Smooth muscle cell (in vitro differentiated cells): ENCODE measurements around the gene ESPNL. TPM values are rescaled to one million over a fixed set of nuclear protein-coding genes. Genes with fewer than 3 reads are reported as not detected.

ENCODE experiments used
- DNase-seq: peaks from one replicate; lab custom pipeline; 2025; ENCODE audit not compliant: unreplicated experiment; lab: John Stamatoyannopoulos, UW
- H2AFZ ChIP-seq: fragments of 200-600 bp; sonication (generic); 2 replicates; pipeline ENCODE4 v1.6.0; 2016; ENCODE audit warnings: antibody characterized with exemption, low read depth, mild to moderate bottlenecking
- H3F3A ChIP-seq: fragments of 200-600 bp; sonication (generic); 2 replicates; pipeline ENCODE4 v1.6.0; 2017; ENCODE audit warnings: antibody characterized with exemption, low read depth
- H3K27ac ChIP-seq: fragments of 200-600 bp; sonication (generic); 2 replicates; pipeline ENCODE4 v1.5.1; 2016; ENCODE audit warnings: low read depth, mild to moderate bottlenecking
- H3K27me3 ChIP-seq: fragments of 200-600 bp; sonication (generic); 2 replicates; pipeline ENCODE4 v1.6.1; 2016; ENCODE audit warnings: low read depth, mild to moderate bottlenecking
- H3K36me3 ChIP-seq: fragments of 200-600 bp; sonication (generic); 2 replicates; pipeline ENCODE4 v1.5.1; 2016; ENCODE audit warnings: low read depth
- H3K4me1 ChIP-seq: fragments of 200-600 bp; sonication (generic); 2 replicates; pipeline ENCODE4 v1.5.1; 2016; ENCODE audit warnings: low read depth
- H3K4me2 ChIP-seq: fragments of 200-600 bp; sonication (generic); 2 replicates; pipeline ENCODE4 v1.6.0; 2016; ENCODE audit warnings: mild to moderate bottlenecking
- H3K4me3 ChIP-seq: fragments of 200-600 bp; sonication (generic); 2 replicates; pipeline ENCODE4 v1.5.1; 2016; ENCODE audit warnings: mild to moderate bottlenecking
- H3K79me2 ChIP-seq: fragments of 200-600 bp; sonication (generic); 2 replicates; pipeline ENCODE4 v1.6.0; 2016; ENCODE audit warnings: low read depth, mild to moderate bottlenecking
- H3K9ac ChIP-seq: fragments of 200-600 bp; sonication (generic); 2 replicates; pipeline ENCODE4 v1.6.0; 2016; ENCODE audit warnings: low read depth
- H3K9me3 ChIP-seq: fragments of 200-600 bp; sonication (generic); replicated peaks from 2 replicates; pipeline ENCODE4 v1.5.1; 2016; ENCODE audit warnings: low read depth
- H4K20me1 ChIP-seq: fragments of 200-600 bp; sonication (generic); 2 replicates; pipeline ENCODE4 v1.6.0; 2016; ENCODE audit warnings: low read depth
- CTCF ChIP-seq: fragments of 200-600 bp; sonication (generic); IDR thresholded peaks from 2 replicates; pipeline ENCODE4 v1.5.1; 2017; ENCODE audit warnings: borderline replicate concordance, mild to moderate bottlenecking, antibody characterized with exemption; ENCODE audit not compliant: insufficient read depth, poor library complexity, severe bottlenecking
- WGBS: methylation state at CpG from one replicate; pipeline ENCODE4 v1.1.7; 2016; ENCODE audit warnings: low lambda C conversion rate; 5-methylcytosine and 5-hydroxymethylcytosine counted together
- polyA plus RNA-seq: library from polyadenylated mRNA; unstranded; fragments of >200 nt; fragmentation: Nextera tagmentation; extraction: Ambion mirVana; gene quantifications from 2 replicates; pipeline ENCODE4 v1.2.1, GENCODE V29; 2016
- total RNA-seq: library from RNA; depleted of rRNA; stranded (reverse); fragments of >200 nt; gene quantifications from 2 replicates; pipeline ENCODE4 v1.2.3, GENCODE V29; 2014

ESPNL gene
- total and polyA plus RNA-seq, 2 experiments from 2014 or later, result 0.04 TPM; not detected in 1

GRCh38 chr2:238139196-238140039 is 39.3 kb downstream of the ESPNL start:
- TF ChIP-seq CTCF, result peak; percentile 66
- Histone ChIP-seq H2AFZ (no peak overlapping the region), H3K9ac (no peak overlapping the region), H4K20me1 (no peaks in the 10 kb centered on the region), H3K79me2 (no peaks in the 10 kb centered on the region), H3K36me3 (no peaks in the 10 kb centered on the region), H3F3A (no peaks in the 10 kb centered on the region), H3K27me3 (no peaks in the 10 kb centered on the region), H3K27ac (no peak overlapping the region), H3K4me2 (no peak overlapping the region), H3K9me3 (no peaks in the 10 kb centered on the region), H3K4me1 (peaks cover 5% of the 10 kb centered on the region), H3K4me3 (no peak overlapping the region)
- 67% methylated on average over 56 of the region's 56 CpGs for whole genome bisulfite sequencing
- DNase-seq, result no peak

- no peak overlapping the region for H3K4me2 ChIP-seq
- no peak overlapping the region for H3K9ac ChIP-seq
- no peak for DNase-seq
- no peaks in the 10 kb centered on the region for H3K9me3 ChIP-seq
- H4K20me1 ChIP-seq, result no peaks in the 10 kb centered on the region
- no peak for TF ChIP-seq CTCF
- no peak overlapping the region for H3K4me3 ChIP-seq
- no peaks in the 10 kb centered on the region for H3F3A ChIP-seq
- WGBS, result 92% methylated on average over 7 of the region's 7 CpGs
- no peak overlapping the region for H2AFZ ChIP-seq
- no peak overlapping the region for H3K27ac ChIP-seq
- peaks cover 5% of the 10 kb centered on the region for H3K4me1 ChIP-seq
- no peaks in the 10 kb centered on the region for H3K79me2 ChIP-seq
- H3K27me3 ChIP-seq, result no peaks in the 10 kb centered on the region
- H3K36me3 ChIP-seq, result no peaks in the 10 kb centered on the region
Observed at GRCh38 chr2:238140040-238140439, 39.9 kb downstream of the ESPNL start.

GRCh38 chr2:238140721-238141540 is 40.8 kb downstream of the ESPNL start:
- H3K36me3 ChIP-seq, result no peaks in the 10 kb centered on the region

More at GRCh38 chr2:238140721-238141540, 40.8 kb downstream of the ESPNL start:
- H3F3A ChIP-seq, result no peaks in the 10 kb centered on the region
- H3K4me1 ChIP-seq, result peaks cover 5% of the 10 kb centered on the region
- no peak for TF ChIP-seq CTCF
- no peak overlapping the region for H3K27ac ChIP-seq
- no peaks in the 10 kb centered on the region for H3K27me3 ChIP-seq
- no peaks in the 10 kb centered on the region for H3K9me3 ChIP-seq
- no peaks in the 10 kb centered on the region for H3K79me2 ChIP-seq
- no peak overlapping the region for H3K4me3 ChIP-seq
- WGBS, result 96% methylated on average over 59 of the region's 60 CpGs
- H2AFZ ChIP-seq, result no peak overlapping the region
- no peak overlapping the region for H3K9ac ChIP-seq
- no peaks in the 10 kb centered on the region for H4K20me1 ChIP-seq
- DNase-seq, result no peak
- no peak overlapping the region for H3K4me2 ChIP-seq
